GM12878 (cell line): ENCODE data around the gene KCTD6. TPM values are rescaled to one million over a fixed set of nuclear protein-coding genes. Genes with fewer than 3 reads are reported as not detected.

ENCODE experiments used
- ATAC-seq: fragments of 200-7000 bp; cut with Tn5 transposase; 3 replicates; pipeline ENCODE4 v1.9.1; 2020; ENCODE audit warnings: mild to moderate bottlenecking, moderate library complexity
- BruUV-seq: library from RNA; stranded (reverse); fragments of 400-500 nt; replicated peaks from 2 replicates; lab custom pipeline; 2021; lab: Mats Ljungman, UMichigan
- CTCF ChIA-PET: fragments of 300-600 bp; sonication (Branson Sonifier 250); formaldehyde crosslinking; extraction: SDS; loops from one replicate; lab custom pipeline; 2021; ENCODE audit warnings: inconsistent platforms; lab: Yijun Ruan, JAX
- POLR2A ChIA-PET: fragments of 350-600 bp; formaldehyde crosslinking; extraction: SDS; loops from one replicate; lab custom pipeline; 2021; ENCODE audit warnings: inconsistent platforms; lab: Charles Lee
- RAD21 ChIA-PET: fragments of 300-600 bp; sonication (Branson Sonifier 250); formaldehyde crosslinking; loops from one replicate; lab custom pipeline; 2023; ENCODE audit warnings: antibody characterized with exemption; ENCODE audit not compliant: unreplicated experiment; lab: Charles Lee
- SMC1A ChIA-PET: fragments of 300-600 bp; sonication (Branson Sonifier 250); formaldehyde crosslinking; loops from one replicate; lab custom pipeline; 2023; ENCODE audit not compliant: unreplicated experiment, uncharacterized antibody; lab: Charles Lee
- DNase-seq: peaks from one replicate; pipeline ENCODE4 v3.0.0-alpha.2; 2011; ENCODE audit warnings: low read depth, low spot score
- FAIRE-seq: peaks from 3 replicates; lab custom pipeline; 2011; peaks lifted over from hg19 to GRCh38; lab: Jason Lieb, UNC
- H2AFZ ChIP-seq: 2 replicates; pipeline ENCODE4 v1.6.0; 2011; ENCODE audit warnings: low read depth, low read length, control low read depth; ENCODE audit not compliant: control insufficient read depth
- H3K27ac ChIP-seq: 2 replicates; pipeline ENCODE4 v1.5.1; 2011; ENCODE audit warnings: control low read depth; ENCODE audit not compliant: control insufficient read depth, insufficient read depth
- H3K27me3 ChIP-seq, 2 experiments: replicated peaks in 1 of 2; 2 replicates each; pipeline versions ENCODE4 v1.6.0 to v1.6.1; 2011; ENCODE audit warnings: low read length in 1 of 2; ENCODE audit not compliant: control insufficient read depth in 2 of 2, insufficient read depth in 2 of 2
- H3K36me3 ChIP-seq, 2 experiments: 2 replicates each; pipeline ENCODE4 v1.5.1; 2011; ENCODE audit warnings: low read length in 1 of 2; ENCODE audit not compliant: control insufficient read depth in 2 of 2, insufficient read depth in 2 of 2
- H3K4me1 ChIP-seq: 2 replicates; pipeline ENCODE4 v1.6.1; 2011; ENCODE audit warnings: mild to moderate bottlenecking, low read length, moderate library complexity, mixed read lengths; ENCODE audit not compliant: control insufficient read depth, insufficient read depth
- H3K4me2 ChIP-seq: 2 replicates; pipeline ENCODE4 v1.6.0; 2011; ENCODE audit warnings: control low read depth; ENCODE audit not compliant: control insufficient read depth, insufficient read depth
- H3K4me3 ChIP-seq: fragments of 200-600 bp; sonication (generic); 2 replicates; pipeline ENCODE4 v1.5.1; 2016
- H3K79me2 ChIP-seq: 2 replicates; pipeline ENCODE4 v1.6.0; 2011; ENCODE audit warnings: low read length; ENCODE audit not compliant: control insufficient read depth, insufficient read depth
- H3K9ac ChIP-seq: 2 replicates; pipeline ENCODE4 v1.8.0; 2011; ENCODE audit warnings: low read length, control low read depth, mixed read lengths; ENCODE audit not compliant: control insufficient read depth, insufficient read depth
- H3K9me3 ChIP-seq: replicated peaks from 3 replicates; pipeline ENCODE4 v1.5.1; 2011; ENCODE audit warnings: mild to moderate bottlenecking, low read length; ENCODE audit not compliant: control insufficient read depth, insufficient read depth
- H4K20me1 ChIP-seq: 2 replicates; pipeline ENCODE4 v1.6.0; 2011; ENCODE audit not compliant: control insufficient read depth, insufficient read depth
- BHLHE40 ChIP-seq, 2 experiments: fragments of 450-650 bp in 1 of 2; IDR thresholded peaks; 2 replicates each; pipeline ENCODE4 v1.6.1; 2011 to 2017; ENCODE audit warnings: low read depth in 2 of 2, borderline replicate concordance in 1 of 2, improper control_type of control experiment in 1 of 2, low read length in 1 of 2, mild to moderate bottlenecking in 1 of 2
- EED ChIP-seq: sonication (generic); IDR thresholded peaks from 2 replicates; pipeline ENCODE4 v1.6.1; 2016; ENCODE audit warnings: antibody characterized with exemption, low read depth
- EP300 ChIP-seq, 2 experiments: fragments of 150-350 bp in 1 of 2; IDR thresholded peaks; 2 replicates each; pipeline ENCODE4 v1.6.1; 2011 to 2012; ENCODE audit warnings: low read depth in 2 of 2, low read length in 2 of 2, borderline replicate concordance in 1 of 2, improper control_type of control experiment in 1 of 2, inconsistent platforms in 1 of 2; ENCODE audit not compliant: control insufficient read depth in 1 of 2
- HDAC6 ChIP-seq: fragments of 200-600 bp; sonication (generic); IDR thresholded peaks from one replicate; pipeline ENCODE4 v1.8.0; 2017; ENCODE audit warnings: antibody characterized with exemption; ENCODE audit not compliant: unreplicated experiment
- RAD21 ChIP-seq: IDR thresholded peaks from 2 replicates; pipeline ENCODE4 v1.6.1; 2011; ENCODE audit warnings: mild to moderate bottlenecking, low read depth, low read length, moderate library complexity; ENCODE audit not compliant: insufficient read depth
- RB1 ChIP-seq: fragments of 450-650 bp; formaldehyde crosslinking; IDR thresholded peaks from 2 replicates; pipeline ENCODE4 v1.6.1; 2017; ENCODE audit warnings: mild to moderate bottlenecking, borderline replicate concordance
- RELA ChIP-seq: fragments of 450-650 bp; IDR thresholded peaks from 2 replicates; pipeline ENCODE4 v1.8.0; 2014; ENCODE audit warnings: borderline replicate concordance; ENCODE audit not compliant: partially characterized antibody
- ZNF24 ChIP-seq: fragments of 450-650 bp; IDR thresholded peaks from 2 replicates; pipeline ENCODE4 v1.6.1; 2017; ENCODE audit warnings: antibody characterized with exemption, mild to moderate bottlenecking
- WGBS: methylation state at CpG from one replicate; pipeline ENCODE4 v1.1.6; 2016; ENCODE audit warnings: low lambda C conversion rate; ENCODE audit not compliant: insufficient replicate concordance, insufficient coverage; ENCODE audit errors: missing lambda C conversion rate; 5-methylcytosine and 5-hydroxymethylcytosine counted together
- in situ Hi-C: fragments of 300-500 bp; cut with MboI; formaldehyde crosslinking; loops from 9 replicates; pipeline ENCODE4 v1.14.3; 2018; ENCODE audit warnings: mixed read lengths
- intact Hi-C: fragments of 100-400 bp; cut with micrococcal nuclease; formaldehyde crosslinking; loops from one replicate; pipeline ENCODE4 v1.14.2; 2022; ENCODE audit not compliant: unreplicated experiment
- polyA plus RNA-seq, 11 experiments: library from polyadenylated mRNA; depleted of rRNA in 4 of 11; unstranded in 6 of 11; stranded (reverse) in 5 of 11; fragments of >200 nt; fragmentation: Nextera tagmentation in 4 of 11; fragmentation: Illumina TruSeq in 1 of 11; extraction: Ambion mirVana in 4 of 11; extraction: Trizol in 1 of 11; gene quantifications; 1 replicate in 1 of 11; 2 replicates in 10 of 11; pipeline versions ENCODE4 v1.2.1 to v1.2.3, GENCODE V29; 2011 to 2016; ENCODE audit warnings: inconsistent platforms in 2 of 11, missing spikeins in 2 of 11, low read depth in 1 of 11
- total RNA-seq, 4 experiments: library from RNA; depleted of rRNA in 3 of 4; stranded (reverse); fragments of >200 nt in 3 of 4; fragmentation: Illumina TruSeq in 1 of 4; extraction: Trizol in 1 of 4; gene quantifications; 2 replicates each; pipeline versions ENCODE4 v1.2.1 to v1.2.3, GENCODE V29; 2013 to 2021
- TF ChIP-seq, protein P1 (sequence below): fragments of 450-650 bp; conservative IDR thresholded peaks from 2 replicates; pipeline ENCODE4 v1.6.1; 2017; ENCODE audit warnings: mild to moderate bottlenecking, moderate library complexity
- TF ChIP-seq, protein P2 (sequence below): fragments of 450-650 bp; IDR thresholded peaks from 2 replicates; pipeline ENCODE4 v1.6.1; 2014; ENCODE audit warnings: mild to moderate bottlenecking
- TF ChIP-seq, protein P3 (sequence below): IDR thresholded peaks from 2 replicates; pipeline ENCODE4 v1.6.1; 2011; ENCODE audit warnings: mild to moderate bottlenecking, low read depth, low read length, moderate library complexity; ENCODE audit not compliant: insufficient replicate concordance
- TF ChIP-seq, protein P4 (sequence below): fragments of 150-350 bp; IDR thresholded peaks from 2 replicates; pipeline ENCODE4 v1.6.1; 2016; ENCODE audit warnings: low read depth, low read length

KCTD6 gene
- total and polyA plus RNA-seq, 10 of the 15 experiments (the other 5 are each of a cell fraction or from before 2014, with no cell fraction given), result 5.2 to 10.7 (median 8.7) TPM

DNA sequence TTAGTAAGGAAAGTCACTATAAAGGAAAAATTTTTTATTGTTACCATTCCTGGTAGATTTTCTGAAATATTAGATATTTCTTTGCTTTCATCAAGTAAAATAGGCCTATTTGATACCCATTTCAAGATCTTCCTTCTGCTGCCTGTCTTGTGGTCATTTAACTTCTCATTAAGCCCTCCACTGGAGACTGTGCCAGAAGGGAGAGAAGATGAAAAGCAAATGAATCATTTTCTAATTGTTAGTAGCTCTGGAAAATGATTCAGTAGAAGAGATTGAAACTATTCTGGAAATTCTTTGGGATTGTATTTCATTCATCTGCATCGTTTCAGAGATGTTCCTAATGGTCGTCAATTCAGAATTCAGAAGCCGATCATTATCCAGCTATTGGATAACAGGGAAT, 3.2 kb downstream of the KCTD6 start (continued):
- TF ChIP-seq, protein P1, sequence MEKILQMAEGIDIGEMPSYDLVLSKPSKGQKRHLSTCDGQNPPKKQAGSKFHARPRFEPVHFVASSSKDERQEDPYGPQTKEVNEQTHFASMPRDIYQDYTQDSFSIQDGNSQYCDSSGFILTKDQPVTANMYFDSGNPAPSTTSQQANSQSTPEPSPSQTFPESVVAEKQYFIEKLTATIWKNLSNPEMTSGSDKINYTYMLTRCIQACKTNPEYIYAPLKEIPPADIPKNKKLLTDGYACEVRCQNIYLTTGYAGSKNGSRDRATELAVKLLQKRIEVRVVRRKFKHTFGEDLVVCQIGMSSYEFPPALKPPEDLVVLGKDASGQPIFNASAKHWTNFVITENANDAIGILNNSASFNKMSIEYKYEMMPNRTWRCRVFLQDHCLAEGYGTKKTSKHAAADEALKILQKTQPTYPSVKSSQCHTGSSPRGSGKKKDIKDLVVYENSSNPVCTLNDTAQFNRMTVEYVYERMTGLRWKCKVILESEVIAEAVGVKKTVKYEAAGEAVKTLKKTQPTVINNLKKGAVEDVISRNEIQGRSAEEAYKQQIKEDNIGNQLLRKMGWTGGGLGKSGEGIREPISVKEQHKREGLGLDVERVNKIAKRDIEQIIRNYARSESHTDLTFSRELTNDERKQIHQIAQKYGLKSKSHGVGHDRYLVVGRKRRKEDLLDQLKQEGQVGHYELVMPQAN, result no peak
- TF ChIP-seq ZNF24, result no peak
- TF ChIP-seq, all 136 proteins: peak for 0

DNA sequence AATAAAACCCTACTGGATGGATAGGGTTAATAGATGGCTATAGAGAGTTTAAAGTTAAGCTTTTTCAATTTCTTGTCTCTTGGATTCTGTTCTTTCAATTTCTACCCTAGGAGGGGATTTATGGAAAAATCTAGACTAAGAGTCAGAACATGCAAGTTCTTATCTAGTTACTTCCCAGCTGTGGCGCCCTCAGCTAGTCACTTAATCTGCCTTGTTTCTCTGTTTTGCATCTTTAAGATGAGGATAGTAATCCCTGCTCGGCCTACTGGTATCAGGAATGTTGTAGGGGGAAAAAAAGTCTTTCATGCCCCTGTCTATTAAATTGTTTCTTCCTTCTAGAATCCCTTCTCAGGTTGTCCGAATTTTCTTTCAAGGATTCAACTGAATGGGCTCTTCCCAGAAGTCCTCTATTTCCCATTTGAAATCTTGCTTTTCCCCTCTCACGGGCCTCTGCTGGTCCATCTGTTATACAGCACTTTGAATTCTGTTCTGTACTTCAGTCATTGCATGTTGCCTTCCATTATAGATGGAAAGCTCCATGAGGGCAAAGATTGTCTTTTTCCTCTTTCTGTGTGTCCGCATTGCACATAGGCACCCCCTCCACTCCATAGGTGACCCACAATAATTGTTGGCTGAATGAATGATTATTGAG, 4.4 kb downstream of the KCTD6 start:
- in situ Hi-C loops (no loop called here), intact Hi-C loops (no loop called here)
- DNase-seq (no peak), ATAC-seq (no peak), FAIRE-seq (no peak)
- RAD21 ChIA-PET, result interaction anchor here (1.5 to 2.0 kb wide), 2 partner anchors 163 to 190 kb away, joined by 4 to 7 read pairs; partner anchors contain the start of genes HTD2 and RPP14
- CTCF ChIA-PET, result interaction anchor here (1.2 to 4.5 kb wide), 4 partner anchors 32 to 134 kb away, joined by 3 to 12 read pairs (median 8); no protein-coding TSS in a partner anchor
- Histone ChIP-seq H3K4me1 (peaks cover 11% of the 10 kb centered on the region), H3K27me3 (no peaks in the 10 kb centered on the region), H3K4me3 (no peak overlapping the region), H3K27ac (no peak overlapping the region), H3K79me2 (peaks cover 3% of the 10 kb centered on the region), H2AFZ (no peak overlapping the region), H4K20me1 (no peaks in the 10 kb centered on the region), H3K36me3 (no peaks in the 10 kb centered on the region), H3K9me3 (no peaks in the 10 kb centered on the region), H3K4me2 (no peak overlapping the region), H3K9ac (no peak overlapping the region)
- 62% methylated on average over 5 of the region's 5 CpGs for WGBS
- POLR2A ChIA-PET, result no interaction called here
- SMC1A ChIA-PET, result interaction anchor here (1.0 to 1.8 kb wide), 3 partner anchors 19 to 29 kb away, joined by 3 to 5 read pairs (median 5); no protein-coding TSS in a partner anchor
- no TSS peak for BruUV-seq
- no peak for TF ChIP-seq RAD21
- TF ChIP-seq RB1, result no peak
- no peak for TF ChIP-seq HDAC6
- TF ChIP-seq, protein P2, sequence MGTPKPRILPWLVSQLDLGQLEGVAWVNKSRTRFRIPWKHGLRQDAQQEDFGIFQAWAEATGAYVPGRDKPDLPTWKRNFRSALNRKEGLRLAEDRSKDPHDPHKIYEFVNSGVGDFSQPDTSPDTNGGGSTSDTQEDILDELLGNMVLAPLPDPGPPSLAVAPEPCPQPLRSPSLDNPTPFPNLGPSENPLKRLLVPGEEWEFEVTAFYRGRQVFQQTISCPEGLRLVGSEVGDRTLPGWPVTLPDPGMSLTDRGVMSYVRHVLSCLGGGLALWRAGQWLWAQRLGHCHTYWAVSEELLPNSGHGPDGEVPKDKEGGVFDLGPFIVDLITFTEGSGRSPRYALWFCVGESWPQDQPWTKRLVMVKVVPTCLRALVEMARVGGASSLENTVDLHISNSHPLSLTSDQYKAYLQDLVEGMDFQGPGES, result no peak
- TF ChIP-seq BHLHE40 (IDR thresholded peaks at IDR 0.05; ENCODE audit: borderline replicate concordance in 1 of 2, low read depth in 2 of 2, low read length in 1 of 2), result no peak
- TF ChIP-seq EP300 (IDR thresholded peaks at IDR 0.05; ENCODE audit: borderline replicate concordance in 1 of 2, control insufficient read depth in 1 of 2, low read depth in 2 of 2, low read length in 2 of 2), result no peak
- TF ChIP-seq RELA, result no peak
- TF ChIP-seq, protein P3, sequence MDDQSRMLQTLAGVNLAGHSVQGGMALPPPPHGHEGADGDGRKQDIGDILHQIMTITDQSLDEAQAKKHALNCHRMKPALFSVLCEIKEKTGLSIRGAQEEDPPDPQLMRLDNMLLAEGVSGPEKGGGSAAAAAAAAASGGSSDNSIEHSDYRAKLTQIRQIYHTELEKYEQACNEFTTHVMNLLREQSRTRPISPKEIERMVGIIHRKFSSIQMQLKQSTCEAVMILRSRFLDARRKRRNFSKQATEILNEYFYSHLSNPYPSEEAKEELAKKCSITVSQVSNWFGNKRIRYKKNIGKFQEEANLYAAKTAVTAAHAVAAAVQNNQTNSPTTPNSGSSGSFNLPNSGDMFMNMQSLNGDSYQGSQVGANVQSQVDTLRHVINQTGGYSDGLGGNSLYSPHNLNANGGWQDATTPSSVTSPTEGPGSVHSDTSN, result no peak
- TF ChIP-seq EED, result no peak
- TF ChIP-seq, protein P4, sequence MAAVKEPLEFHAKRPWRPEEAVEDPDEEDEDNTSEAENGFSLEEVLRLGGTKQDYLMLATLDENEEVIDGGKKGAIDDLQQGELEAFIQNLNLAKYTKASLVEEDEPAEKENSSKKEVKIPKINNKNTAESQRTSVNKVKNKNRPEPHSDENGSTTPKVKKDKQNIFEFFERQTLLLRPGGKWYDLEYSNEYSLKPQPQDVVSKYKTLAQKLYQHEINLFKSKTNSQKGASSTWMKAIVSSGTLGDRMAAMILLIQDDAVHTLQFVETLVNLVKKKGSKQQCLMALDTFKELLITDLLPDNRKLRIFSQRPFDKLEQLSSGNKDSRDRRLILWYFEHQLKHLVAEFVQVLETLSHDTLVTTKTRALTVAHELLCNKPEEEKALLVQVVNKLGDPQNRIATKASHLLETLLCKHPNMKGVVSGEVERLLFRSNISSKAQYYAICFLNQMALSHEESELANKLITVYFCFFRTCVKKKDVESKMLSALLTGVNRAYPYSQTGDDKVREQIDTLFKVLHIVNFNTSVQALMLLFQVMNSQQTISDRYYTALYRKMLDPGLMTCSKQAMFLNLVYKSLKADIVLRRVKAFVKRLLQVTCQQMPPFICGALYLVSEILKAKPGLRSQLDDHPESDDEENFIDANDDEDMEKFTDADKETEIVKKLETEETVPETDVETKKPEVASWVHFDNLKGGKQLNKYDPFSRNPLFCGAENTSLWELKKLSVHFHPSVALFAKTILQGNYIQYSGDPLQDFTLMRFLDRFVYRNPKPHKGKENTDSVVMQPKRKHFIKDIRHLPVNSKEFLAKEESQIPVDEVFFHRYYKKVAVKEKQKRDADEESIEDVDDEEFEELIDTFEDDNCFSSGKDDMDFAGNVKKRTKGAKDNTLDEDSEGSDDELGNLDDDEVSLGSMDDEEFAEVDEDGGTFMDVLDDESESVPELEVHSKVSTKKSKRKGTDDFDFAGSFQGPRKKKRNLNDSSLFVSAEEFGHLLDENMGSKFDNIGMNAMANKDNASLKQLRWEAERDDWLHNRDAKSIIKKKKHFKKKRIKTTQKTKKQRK, result no peak
